Liver (tissue), 9 donors: ENCODE data around the gene OPTN. TPM values are rescaled to one million over a fixed set of nuclear protein-coding genes. Genes with fewer than 3 reads are reported as not detected.
"Not testable (repeated sequence)": the region's sequence is repeated elsewhere in the genome, so short reads cannot be mapped to it uniquely, and the experiment has no call there.

Experiments used
- DNase-seq: peaks from one replicate; pipeline ENCODE4 v3.0.0-alpha.2; 2017; ENCODE audit warnings: low spot score
- H3K27ac ChIP-seq, 2 donors: one replicate each; pipeline ENCODE4 v1.7.0; 2013; ENCODE audit warnings: inconsistent platforms in 2 of 2, low read length in 2 of 2, control low read depth in 1 of 2, low read depth in 1 of 2, mild to moderate bottlenecking in 1 of 2
- H3K27me3 ChIP-seq, 4 donors: one replicate each; pipeline versions ENCODE4 v1.6.1 to v1.7.0; 2013; ENCODE audit warnings: low read length in 3 of 4, inconsistent platforms in 1 of 4, mild to moderate bottlenecking in 1 of 4, moderate library complexity in 1 of 4; ENCODE audit not compliant: control insufficient read depth in 4 of 4, insufficient read depth in 4 of 4
- H3K36me3 ChIP-seq, 4 donors: one replicate each; pipeline versions ENCODE4 v1.6.1 to v1.7.0; 2013; ENCODE audit warnings: low read length in 3 of 4, mild to moderate bottlenecking in 3 of 4, low read depth in 1 of 4, moderate library complexity in 1 of 4; ENCODE audit not compliant: control insufficient read depth in 4 of 4, insufficient read depth in 3 of 4
- H3K4me1 ChIP-seq, 4 donors: one replicate each; pipeline versions ENCODE4 v1.6.1 to v1.7.0; 2013; ENCODE audit warnings: low read length in 3 of 4, mild to moderate bottlenecking in 3 of 4, moderate library complexity in 1 of 4; ENCODE audit not compliant: control insufficient read depth in 4 of 4, insufficient read depth in 4 of 4
- H3K4me3 ChIP-seq, 3 donors: one replicate each; pipeline versions ENCODE4 v1.6.1 to v1.7.0; 2013; ENCODE audit warnings: low read length in 3 of 3, control low read depth in 1 of 3, low read depth in 1 of 3, mild to moderate bottlenecking in 1 of 3
- H3K9ac ChIP-seq, 2 donors: one replicate each; pipeline ENCODE4 v1.7.0; 2013; ENCODE audit warnings: low read length in 2 of 2, mild to moderate bottlenecking in 2 of 2, moderate library complexity in 2 of 2, control low read depth in 1 of 2, low read depth in 1 of 2
- H3K9me3 ChIP-seq, 4 donors: one replicate each; pipeline versions ENCODE4 v1.6.1 to v1.7.0; 2013; ENCODE audit warnings: low read length in 3 of 4; ENCODE audit not compliant: control insufficient read depth in 4 of 4
- ATF3 ChIP-seq: IDR thresholded peaks from 2 replicates; pipeline ENCODE4 v1.6.1; 2016; ENCODE audit warnings: antibody characterized with exemption
- EGR1 ChIP-seq, 2 donors: IDR thresholded peaks; 2 replicates each; pipeline ENCODE4 v1.6.1; 2016 to 2018; ENCODE audit warnings: antibody characterized with exemption in 2 of 2, low read depth in 2 of 2
- FOXA2 ChIP-seq: IDR thresholded peaks from 2 replicates; pipeline ENCODE4 v1.6.1; 2016; ENCODE audit warnings: antibody characterized with exemption
- GABPA ChIP-seq, 2 donors: IDR thresholded peaks in 1 of 2; conservative IDR thresholded peaks in 1 of 2; 2 replicates each; pipeline ENCODE4 v1.6.1; 2016; ENCODE audit warnings: antibody characterized with exemption in 2 of 2, mild to moderate bottlenecking in 1 of 2, moderate library complexity in 1 of 2
- HNF4A ChIP-seq, 2 donors: conservative IDR thresholded peaks; 2 replicates each; pipeline ENCODE4 v1.6.1; 2016; ENCODE audit warnings: antibody characterized with exemption in 2 of 2, mild to moderate bottlenecking in 2 of 2
- JUND ChIP-seq, 2 donors: IDR thresholded peaks; 2 replicates each; pipeline ENCODE4 v1.6.1; 2016; ENCODE audit warnings: antibody characterized with exemption in 2 of 2
- MAX ChIP-seq: IDR thresholded peaks from 2 replicates; pipeline ENCODE4 v1.6.1; 2016; ENCODE audit warnings: antibody characterized with exemption
- NR2F2 ChIP-seq: IDR thresholded peaks from 2 replicates; pipeline ENCODE4 v1.6.1; 2016; ENCODE audit warnings: antibody characterized with exemption
- RAD21 ChIP-seq, 2 donors: IDR thresholded peaks; 2 replicates each; pipeline ENCODE4 v1.6.1; 2016; ENCODE audit warnings: antibody characterized with exemption in 2 of 2, mild to moderate bottlenecking in 2 of 2
- REST ChIP-seq: IDR thresholded peaks from 2 replicates; pipeline ENCODE4 v1.6.1; 2016; ENCODE audit warnings: antibody characterized with exemption, mild to moderate bottlenecking
- RXRA ChIP-seq, 2 donors: IDR thresholded peaks; 2 replicates each; pipeline ENCODE4 v1.6.1; 2017 to 2018; ENCODE audit warnings: antibody characterized with exemption in 2 of 2, mild to moderate bottlenecking in 1 of 2
- SP1 ChIP-seq: IDR thresholded peaks from 2 replicates; pipeline ENCODE4 v1.6.1; 2018; ENCODE audit warnings: antibody characterized with exemption, mild to moderate bottlenecking
- YY1 ChIP-seq: IDR thresholded peaks from 2 replicates; pipeline ENCODE4 v1.6.1; 2016; ENCODE audit warnings: antibody characterized with exemption, mild to moderate bottlenecking
- ZBTB33 ChIP-seq: IDR thresholded peaks from 2 replicates; pipeline ENCODE4 v1.6.1; 2016; ENCODE audit warnings: antibody characterized with exemption
- WGBS: extraction: QIAGEN DNeasy Blood & Tissue Kit; methylation state at CpG from one replicate; pipeline ENCODE4 v1.1.7; 2013; 5-methylcytosine and 5-hydroxymethylcytosine counted together
- polyA plus RNA-seq, 2 donors: library from polyadenylated mRNA; stranded (reverse) in 1 of 2; unstranded in 1 of 2; fragments of 200-250 nt in 1 of 2; fragments of >200 nt in 1 of 2; fragmentation: Nextera tagmentation in 1 of 2; extraction: Ambion mirVana in 1 of 2; gene quantifications; one replicate each; pipeline versions ENCODE4 v1.2.1 to v1.2.3, GENCODE V29; 2013 to 2015
- total RNA-seq, 2 donors: library from RNA; depleted of rRNA; stranded (reverse); fragments of >200 nt; gene quantifications; one replicate each; pipeline ENCODE4 v1.2.3, GENCODE V29; 2014
- donor health status: healthy.
- donor health status: healthy.
- donor health status: healthy.
- donor health status: healthy.
- donor health status: healthy.

Gene OPTN
- total and polyA plus RNA-seq, 4 donors, result 21.5 to 42.0 (median 34.2) TPM

GRCh38 chr10:13152296-13152695, 52.3 kb downstream of the OPTN start (continued):
- no peak for TF ChIP-seq ATF3

GRCh38 chr10:13155860-13156259, 55.9 kb downstream of the OPTN start:
- H3K36me3 ChIP-seq, H3K9ac ChIP-seq, H3K4me1 ChIP-seq, H3K27ac ChIP-seq, H3K27me3 ChIP-seq, H3K4me3 ChIP-seq, H3K9me3 ChIP-seq, DNase-seq: not testable (repeated sequence)
- 89% methylated on average over 4 of the region's 4 CpGs for WGBS

GRCh38 chr10:13158401-13158800, 58.4 kb downstream of the OPTN start:
- WGBS, result 47% methylated on average over 32 of the region's 32 CpGs
- TF ChIP-seq GABPA (IDR thresholded peaks at IDR 0.05 in 1 of 2, conservative IDR thresholded peaks at IDR 0.05 in 1 of 2) (no peak), RAD21 (IDR thresholded peaks at IDR 0.05) (no peak), YY1 (no peak), FOXA2 (no peak), EGR1 (IDR thresholded peaks at IDR 0.05; ENCODE audit: low read depth in 2 of 2) (no peak), RXRA (IDR thresholded peaks at IDR 0.05) (no peak), REST (no peak), SP1 (no peak), NR2F2 (no peak), MAX (no peak), HNF4A (conservative IDR thresholded peaks at IDR 0.05) (no peak), ZBTB33 (no peak), ATF3 (no peak), JUND (IDR thresholded peaks at IDR 0.05) (no peak)
- no peaks in the 10 kb centered on the region for H3K36me3 ChIP-seq
- no peaks in the 10 kb centered on the region for H3K9me3 ChIP-seq
- peak overlapping the region in 2 of 3 donors; percentile 18 to 41 for H3K4me3 ChIP-seq
- H3K27me3 ChIP-seq, result no peaks in the 10 kb centered on the region
- H3K4me1 ChIP-seq, result peaks cover 0 to 14% (median 12%) of the 10 kb centered on the region in 4 donors
- no peak overlapping the region for H3K27ac ChIP-seq
- DNase-seq, result peak; percentile 39
- no peak overlapping the region for H3K9ac ChIP-seq
